SH-SY5Y (cell line): ENCODE results near the gene CDH4.

Experiments
- GATA2 ChIP-seq: IDR thresholded peaks from 2 replicates; pipeline ENCODE4 v1.6.1; 2011; ENCODE audit warnings: mild to moderate bottlenecking, low read depth, low read length
- GATA3 ChIP-seq: IDR thresholded peaks from 2 replicates; pipeline ENCODE4 v1.6.1; 2011; ENCODE audit warnings: low read depth, mild to moderate bottlenecking, low read length, moderate library complexity

- TF ChIP-seq GATA2: no peak
- TF ChIP-seq GATA3: no peak
Measured at GRCh38 chr20:61487346-61487996, 235.4 kb downstream of the CDH4 start.
